Motor neuron (in vitro differentiated cells): ENCODE data around the gene GGTLC2. TPM values are rescaled to one million over a fixed set of nuclear protein-coding genes. Genes with fewer than 3 reads are reported as not detected.
"Not testable (repeated sequence)": the region's sequence is repeated elsewhere in the genome, so short reads cannot be mapped to it uniquely, and the experiment has no call there.

Experiments
- ATAC-seq, 8 experiments: fragments of 200-7000 bp; cut with Tn5 transposase; replicated peaks in 6 of 8; 2 replicates each; pipeline ENCODE4 v1.8.0; 2021; ENCODE audit warnings: mild to moderate bottlenecking in 8 of 8, moderate library complexity in 8 of 8
- H3K27ac ChIP-seq, 2 donors: fragments of 250-450 bp; sonication (Bioruptor Pico); 2 replicates each; pipeline ENCODE4 v1.9.0; 2021; ENCODE audit warnings: antibody characterized with exemption in 2 of 2, mild to moderate bottlenecking in 2 of 2, moderate library complexity in 1 of 2
- H3K4me1 ChIP-seq, 2 donors: fragments of 250-450 bp; sonication (Bioruptor Pico); replicated peaks in 1 of 2; 2 replicates each; pipeline ENCODE4 v1.6.1; 2021; ENCODE audit warnings: antibody characterized with exemption in 2 of 2, mild to moderate bottlenecking in 2 of 2, moderate library complexity in 1 of 2
- H3K4me3 ChIP-seq, 5 donors: fragments of 250-450 bp; sonication (Bioruptor Pico); 2 replicates each; pipeline ENCODE4 v1.9.0; 2021; ENCODE audit warnings: antibody characterized with exemption in 5 of 5, mild to moderate bottlenecking in 5 of 5, moderate library complexity in 4 of 5
- WGBS, 10 experiments: fragments of 450-650 bp; shearing (Covaris generic); methylation state at CpG; one replicate each; pipeline ENCODE4 v1.0.0; 2022; 5-methylcytosine and 5-hydroxymethylcytosine counted together
- in situ Hi-C, 9 experiments: fragments of 400-800 bp; cut with MboI; loops; one replicate each; pipeline ENCODE4 v1.15.0; 2021; ENCODE audit warnings: low sequenced_read_pairs in 9 of 9, low pct_unique_long_range_greater_than_20kb in 2 of 9; ENCODE audit not compliant: unreplicated experiment in 9 of 9
- total RNA-seq, 8 experiments: library from RNA; unstranded; fragments of 300-600 nt; gene quantifications; 2 replicates each; pipeline versions ENCODE4 v1.2.3 to v1.2.4, GENCODE V29; 2022

GGTLC2 gene
- total RNA-seq, 8 experiments from 2014 or later: not detected

DNA sequence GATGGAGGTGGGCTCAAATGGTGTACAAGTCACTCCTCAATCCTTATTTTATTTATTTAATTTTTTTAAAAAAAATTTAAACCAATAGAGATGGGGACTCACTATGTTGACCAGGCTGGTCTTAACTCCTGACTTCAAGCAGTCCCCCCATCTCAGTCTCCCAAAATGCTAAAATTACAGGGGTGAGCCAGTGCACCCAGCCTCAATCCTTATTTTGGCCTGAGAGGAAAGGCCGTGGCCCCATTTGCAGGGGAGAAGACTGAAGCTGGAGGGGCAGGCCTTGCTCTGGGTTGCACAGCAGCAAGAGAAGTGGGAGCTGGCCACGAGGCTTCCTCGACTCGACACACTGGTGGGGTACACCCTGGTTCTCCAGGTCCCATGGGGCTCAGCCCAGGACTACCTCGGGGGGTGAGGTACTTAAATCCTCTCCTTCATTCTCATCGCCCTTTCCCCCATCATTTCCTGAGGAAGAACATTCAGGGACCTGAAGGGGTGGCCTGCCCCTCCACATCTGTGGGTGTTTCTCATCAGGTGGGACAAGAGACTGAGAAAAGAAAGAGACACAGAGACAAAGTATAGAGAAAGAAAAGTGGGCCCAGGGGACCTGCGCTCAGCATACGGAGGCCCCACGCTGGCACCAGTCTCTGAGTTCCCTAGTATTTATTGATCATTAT lies 4.6 kb downstream of the GGTLC2 start:
- H3K4me3 ChIP-seq, H3K4me1 ChIP-seq, in situ Hi-C loops, ATAC-seq: not testable (repeated sequence)
- H3K27ac ChIP-seq: peak overlapping the region in 1 of 2 donors; percentile 23
- WGBS, 10 experiments: 100% methylated on average over 1 of the region's 9 CpGs; no CpG with 5 or more reads in 9 of the 10 experiments

DNA sequence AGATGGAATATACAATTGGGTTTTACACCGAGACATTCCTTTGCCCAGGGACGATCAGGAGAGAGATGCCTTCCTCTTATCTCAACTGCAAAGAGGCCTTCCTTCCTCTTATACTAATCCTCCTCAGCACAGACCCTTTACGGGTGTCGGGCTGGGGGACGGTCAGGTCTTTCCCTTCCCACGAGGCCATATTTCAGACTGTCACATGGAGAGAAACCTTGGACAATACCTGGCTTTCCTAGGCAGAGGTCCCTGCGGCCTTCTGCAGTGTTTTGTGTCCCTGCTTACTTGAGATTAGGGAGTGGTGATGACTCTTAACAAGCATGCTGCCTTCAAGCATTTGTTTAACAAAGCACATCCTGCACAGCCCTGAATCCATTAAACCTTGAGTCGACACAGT lies 5.3 kb downstream of the GGTLC2 start:
- H3K4me3 ChIP-seq, ATAC-seq, H3K27ac ChIP-seq, H3K4me1 ChIP-seq, in situ Hi-C loops: not testable (repeated sequence)
- WGBS, 10 experiments: no CpG with 5 or more reads among the region's 8 CpGs

DNA sequence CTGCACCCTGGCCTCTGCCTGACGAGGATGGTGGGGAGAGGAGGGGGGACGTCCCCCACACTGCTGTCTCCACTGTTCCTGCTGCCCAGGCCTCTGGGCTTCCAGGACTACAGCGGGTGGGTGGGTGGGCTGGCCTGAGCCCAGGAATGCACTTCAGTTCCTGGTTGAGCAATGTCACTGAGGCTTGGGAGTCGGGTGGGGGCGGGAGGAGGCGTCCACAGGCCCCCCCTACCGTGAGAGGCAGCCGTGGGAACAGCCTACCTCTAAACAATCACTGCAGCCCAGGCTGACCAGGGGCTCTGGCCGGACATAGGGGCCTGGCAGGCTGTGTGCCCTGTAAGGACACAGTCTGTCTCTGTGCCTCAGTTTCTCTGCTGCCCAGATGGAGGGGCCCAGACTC lies 6.0 kb downstream of the GGTLC2 start:
- in situ Hi-C loops, H3K4me3 ChIP-seq, H3K27ac ChIP-seq, ATAC-seq, H3K4me1 ChIP-seq: not testable (repeated sequence)
- no CpG with 5 or more reads among the region's 9 CpGs for WGBS, 10 experiments

DNA sequence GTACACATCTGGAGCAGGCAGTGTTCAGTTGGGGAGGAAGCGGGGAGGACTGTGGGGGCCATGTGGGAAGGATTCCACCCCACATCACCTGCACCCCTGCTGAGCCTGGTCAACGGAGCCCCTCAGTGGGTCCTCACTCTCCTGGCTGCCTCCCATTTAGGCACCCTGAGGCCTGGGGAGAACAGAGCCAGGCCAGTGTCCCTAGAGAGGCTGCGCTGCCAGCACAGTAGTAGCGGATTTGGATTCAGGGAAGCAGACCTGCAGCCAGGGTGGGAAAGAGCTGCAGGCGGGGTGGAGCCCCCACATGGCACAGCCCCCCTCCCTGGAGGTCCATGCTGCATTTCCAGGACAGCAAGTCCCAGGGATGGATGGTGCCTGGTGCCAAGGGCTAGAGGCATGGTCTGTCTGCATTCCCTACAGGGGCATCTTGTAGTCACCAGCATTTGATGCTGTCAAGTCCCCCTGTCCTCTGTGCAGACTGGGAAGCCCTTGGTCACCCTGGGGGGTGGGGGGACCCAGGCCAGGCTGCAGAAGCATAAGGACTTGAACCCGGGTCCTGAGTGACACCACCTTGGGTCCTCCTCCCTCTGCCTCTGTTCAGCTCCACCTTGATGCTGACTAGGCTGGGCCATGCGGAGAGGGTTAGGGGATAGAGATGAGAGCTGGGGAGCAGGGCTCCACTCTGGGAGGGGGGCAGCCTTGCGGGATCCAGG lies 6.5 kb downstream of the GGTLC2 start:
- H3K27ac ChIP-seq, ATAC-seq, H3K4me1 ChIP-seq, in situ Hi-C loops, H3K4me3 ChIP-seq: not testable (repeated sequence)
- no CpG with 5 or more reads among the region's 8 CpGs for WGBS, 10 experiments

DNA sequence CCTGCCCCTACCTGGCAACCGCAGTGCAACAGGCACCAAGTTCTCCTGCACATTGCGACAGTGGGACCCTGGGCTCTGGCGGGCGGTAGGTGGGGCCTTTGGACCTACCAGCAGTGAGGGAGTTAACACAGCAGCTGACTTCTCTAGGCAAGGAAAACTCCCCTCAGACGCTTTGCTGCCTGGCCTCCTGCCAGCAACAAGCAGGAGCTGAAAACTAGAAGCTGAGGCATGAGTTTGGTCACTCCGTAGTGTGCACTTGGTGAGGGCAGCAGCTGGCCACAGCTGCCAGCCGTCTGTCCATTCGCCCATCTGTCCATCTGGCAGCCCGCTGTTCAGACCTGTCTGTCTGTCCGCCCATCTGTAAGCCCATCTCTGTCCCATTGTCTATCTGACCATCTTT lies 7.2 kb downstream of the GGTLC2 start:
- no CpG with 5 or more reads among the region's 10 CpGs for WGBS, 10 experiments
- H3K4me1 ChIP-seq, in situ Hi-C loops, H3K4me3 ChIP-seq, H3K27ac ChIP-seq, ATAC-seq: not testable (repeated sequence)

DNA sequence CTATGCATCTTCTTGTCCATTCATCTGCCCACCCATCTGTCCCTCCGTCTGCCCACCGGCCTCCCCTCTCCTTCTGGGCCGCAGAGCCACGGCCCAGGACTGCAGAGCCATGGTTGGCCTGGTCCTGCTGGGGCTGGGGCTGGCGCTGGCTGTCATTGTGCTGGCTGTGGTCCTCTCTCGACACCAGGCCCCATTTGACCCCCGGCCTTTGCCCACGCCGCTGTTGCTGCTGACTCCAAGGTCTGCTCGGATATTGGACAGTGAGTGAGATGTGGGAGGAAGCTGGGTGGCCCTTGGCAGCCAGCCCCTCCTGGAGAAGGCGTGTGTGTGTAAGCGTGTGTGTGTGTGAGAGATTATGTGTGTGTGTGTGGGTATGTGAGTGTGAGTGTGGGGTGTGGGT lies 7.7 kb downstream of the GGTLC2 start:
- in situ Hi-C loops, H3K27ac ChIP-seq, H3K4me1 ChIP-seq, H3K4me3 ChIP-seq, ATAC-seq: not testable (repeated sequence)
- WGBS, 10 experiments: no CpG with 5 or more reads among the region's 12 CpGs

DNA sequence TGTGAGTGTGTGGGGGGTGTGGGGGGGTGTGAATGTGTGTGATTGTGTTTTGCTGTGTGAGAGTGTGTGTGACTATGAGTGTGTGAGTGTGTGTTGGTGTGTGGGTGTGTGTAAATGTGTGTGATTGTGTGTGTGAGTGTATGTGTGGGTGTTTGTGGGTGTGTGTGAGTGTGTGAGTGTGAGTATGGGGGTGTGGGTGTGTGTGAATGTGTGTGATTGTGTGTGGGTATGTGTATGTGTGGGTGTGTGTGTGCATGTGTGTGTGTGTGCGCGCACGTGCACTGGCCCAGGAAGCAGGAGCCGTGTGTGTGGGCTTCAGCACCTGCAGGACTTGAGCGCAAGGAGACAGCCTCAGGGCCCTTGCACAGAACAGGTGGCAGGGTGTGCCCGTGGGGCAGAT lies 8.2 kb downstream of the GGTLC2 start:
- H3K4me3 ChIP-seq, in situ Hi-C loops: not testable (repeated sequence)
- no CpG with 5 or more reads among the region's 6 CpGs for WGBS, 10 experiments

DNA sequence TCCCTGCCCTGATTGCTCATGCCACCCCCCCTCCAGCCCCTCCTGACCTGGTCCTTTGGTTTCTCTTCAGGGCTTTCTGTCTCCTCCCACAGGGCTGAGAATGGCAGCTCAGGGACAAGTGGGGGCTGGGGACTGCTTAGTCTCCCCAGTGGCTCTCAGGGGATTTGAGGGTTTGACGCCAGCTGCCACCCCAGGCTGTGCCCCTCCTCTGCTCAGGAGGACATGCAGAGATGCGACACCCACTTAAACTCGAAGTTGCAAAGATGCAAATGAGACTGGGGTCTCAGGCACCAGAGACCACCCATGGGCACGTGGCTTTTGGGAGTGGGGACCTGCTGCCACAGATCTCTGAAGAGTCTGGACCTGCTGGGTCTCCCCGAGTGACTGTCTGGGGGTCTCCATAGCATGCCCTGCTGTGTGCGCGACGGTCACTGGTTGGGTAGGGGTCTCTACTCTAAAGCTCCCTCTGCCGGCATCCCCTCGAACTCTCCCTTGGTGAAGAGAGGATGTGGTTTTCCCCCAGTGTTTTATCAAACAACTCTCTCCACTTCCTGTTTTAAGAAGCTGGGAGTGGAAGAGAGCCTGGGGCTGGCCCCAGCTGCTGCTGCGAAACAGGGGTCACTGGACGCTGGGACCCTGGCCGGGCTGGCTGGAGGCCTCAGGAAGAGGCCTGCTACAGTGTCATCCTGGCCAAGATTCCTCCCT lies 9.4 kb downstream of the GGTLC2 start:
- H3K27ac ChIP-seq, in situ Hi-C loops, H3K4me1 ChIP-seq, ATAC-seq, H3K4me3 ChIP-seq: not testable (repeated sequence)
- WGBS, 10 experiments: no CpG with 5 or more reads among the region's 13 CpGs

More for the DNA sequence above, 8.2 kb downstream of the GGTLC2 start:
- H3K4me1 ChIP-seq, ATAC-seq, H3K27ac ChIP-seq: not testable (repeated sequence)

DNA sequence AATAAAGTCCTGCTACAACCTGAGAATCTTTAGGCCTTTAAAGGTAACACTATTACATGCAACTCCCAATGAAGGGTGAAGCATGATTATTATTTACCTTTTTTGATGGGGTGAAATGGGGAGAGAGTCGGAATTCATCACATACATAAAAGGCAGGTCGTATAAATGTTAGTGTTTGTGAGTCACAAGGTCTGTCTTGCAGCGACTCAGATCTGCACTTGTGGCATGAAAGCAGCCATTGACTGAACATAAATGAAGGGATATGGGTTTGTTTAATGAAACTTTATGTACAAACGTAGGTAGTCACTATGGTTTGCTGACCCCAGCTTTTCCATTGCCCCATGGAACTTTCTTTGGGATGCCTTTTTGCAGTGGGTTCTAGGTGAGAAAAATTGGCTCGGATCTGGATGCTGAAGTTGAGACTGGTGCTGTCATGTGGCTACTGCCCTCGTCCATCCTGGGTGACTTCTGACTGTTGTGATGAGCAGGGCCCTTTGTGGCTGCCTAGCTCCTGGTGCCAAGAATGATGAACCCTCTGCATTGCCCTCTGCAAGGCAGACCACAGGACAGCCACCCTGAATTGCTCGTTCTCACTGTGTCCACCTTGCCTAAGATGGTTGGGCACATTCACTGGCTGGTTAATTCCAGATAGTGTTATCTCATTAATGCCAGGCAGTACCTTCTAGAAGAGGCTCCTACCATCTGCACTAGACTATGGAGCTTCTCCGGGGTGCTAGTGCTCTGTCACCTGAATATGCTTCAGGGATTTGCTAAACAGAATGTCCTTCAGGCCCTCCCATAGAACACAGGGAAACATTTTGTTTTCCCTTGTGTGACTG lies 11.3 kb downstream of the GGTLC2 start:
- WGBS, 10 experiments: 6 to 100% (median 63%) methylated on average over 1 to 6 of the region's 8 CpGs; no CpG with 5 or more reads in 2 of the 10 experiments
- no peak for ATAC-seq
- Histone ChIP-seq H3K4me3 (no peak overlapping the region), H3K27ac (peak overlapping the region in 1 of 2 donors; percentile 25), H3K4me1 (no peaks in the 10 kb centered on the region)
- in situ Hi-C loops: no loop called here

DNA sequence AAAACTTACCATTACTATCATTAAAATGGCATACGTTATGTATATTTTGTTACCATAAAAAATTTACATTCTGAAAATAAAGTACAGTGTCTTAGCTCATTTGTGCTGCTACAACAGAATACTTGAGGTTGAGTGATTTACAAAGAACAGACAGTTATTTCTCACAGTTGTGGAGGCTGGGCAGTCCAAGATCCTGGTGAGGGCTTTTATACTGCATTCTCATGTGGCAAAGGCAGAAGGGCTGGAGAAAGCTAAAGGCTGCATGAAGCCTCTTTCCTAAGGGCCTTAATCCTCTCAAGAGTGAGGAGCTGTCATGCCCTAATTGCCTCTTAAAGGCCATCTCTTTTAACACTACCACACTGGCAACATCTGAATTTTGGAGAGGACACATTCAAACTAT lies 13.3 kb downstream of the GGTLC2 start:
- Histone ChIP-seq H3K4me3 (no peak overlapping the region), H3K27ac (peak overlapping the region in 1 of 2 donors; percentile 35), H3K4me1 (no peaks in the 10 kb centered on the region)
- in situ Hi-C loops: no loop called here
- ATAC-seq: peak in 2 of 8 experiments; percentile 26 to 36
- 0 to 100% (median 9%) methylated on average over 1 of the region's 1 CpG; no CpG with 5 or more reads in 3 of the 10 experiments for WGBS, 10 experiments

DNA sequence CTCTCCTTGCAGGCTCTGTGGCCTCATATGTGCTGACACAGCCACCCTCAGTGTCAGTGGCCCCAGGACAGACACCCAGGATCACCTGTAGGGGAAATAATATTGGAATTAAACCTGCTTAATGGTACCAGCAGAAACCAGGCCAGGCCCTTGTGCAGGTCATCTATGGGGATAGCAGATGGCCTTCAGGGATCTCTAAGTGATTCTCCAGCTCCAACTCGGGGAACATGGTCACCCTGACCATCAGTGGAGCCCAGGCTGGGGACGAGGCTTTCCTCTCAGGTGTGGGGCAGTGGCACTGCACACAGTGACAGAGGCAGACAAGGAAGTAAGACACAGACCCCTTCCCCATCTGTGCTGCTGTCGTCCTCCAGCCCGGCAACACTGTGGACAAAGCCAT lies 16.9 kb downstream of the GGTLC2 start:
- Histone ChIP-seq H3K4me1 (no peaks in the 10 kb centered on the region), H3K4me3 (no peak overlapping the region), H3K27ac (peak overlapping the region; percentile 50 to 67)
- WGBS, 10 experiments: 9 to 65% (median 53%) methylated on average over 2 to 4 of the region's 4 CpGs; no CpG with 5 or more reads in 5 of the 10 experiments
- ATAC-seq: no peak
- in situ Hi-C loops: no loop called here

DNA sequence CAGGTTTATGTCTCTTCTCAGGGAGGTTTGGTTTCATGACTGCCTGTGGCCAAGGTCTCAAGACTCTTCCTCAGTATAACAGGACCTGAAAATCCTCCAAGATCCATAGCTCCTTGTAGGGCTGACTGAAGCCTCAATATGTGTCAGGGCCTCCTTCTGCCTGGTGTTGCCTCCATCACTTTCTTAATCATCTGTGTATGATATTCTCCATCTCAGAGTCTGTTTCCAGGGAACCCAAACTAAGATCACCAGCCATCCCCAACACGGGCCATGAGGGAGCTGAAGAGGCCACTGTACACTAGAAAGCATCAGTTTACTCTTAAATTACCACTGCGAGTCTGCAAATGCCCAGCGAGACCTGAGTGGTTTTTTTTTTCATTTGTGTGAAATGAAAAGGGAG lies 17.7 kb downstream of the GGTLC2 start:
- in situ Hi-C loops: no loop called here
- ATAC-seq: no peak
- WGBS, 10 experiments: 20 to 80% (median 60%) methylated on average over 1 to 3 of the region's 3 CpGs; no CpG with 5 or more reads in 3 of the 10 experiments

More for the DNA sequence above, 17.7 kb downstream of the GGTLC2 start:
- H3K27ac ChIP-seq: peak overlapping the region in 1 of 2 donors; percentile 67
- no peak overlapping the region for H3K4me3 ChIP-seq
- H3K4me1 ChIP-seq: no peaks in the 10 kb centered on the region
